HG02973 (cell line): ENCODE results near the gene GABRR2.

Experiments
- ATAC-seq: cut with Tn5 transposase; IDR thresholded peaks from one replicate; pipeline ENCODE4 v1.9.1; 2021; ENCODE audit warnings: moderate library complexity; ENCODE audit not compliant: unreplicated experiment

Gene GABRR2

DNA sequence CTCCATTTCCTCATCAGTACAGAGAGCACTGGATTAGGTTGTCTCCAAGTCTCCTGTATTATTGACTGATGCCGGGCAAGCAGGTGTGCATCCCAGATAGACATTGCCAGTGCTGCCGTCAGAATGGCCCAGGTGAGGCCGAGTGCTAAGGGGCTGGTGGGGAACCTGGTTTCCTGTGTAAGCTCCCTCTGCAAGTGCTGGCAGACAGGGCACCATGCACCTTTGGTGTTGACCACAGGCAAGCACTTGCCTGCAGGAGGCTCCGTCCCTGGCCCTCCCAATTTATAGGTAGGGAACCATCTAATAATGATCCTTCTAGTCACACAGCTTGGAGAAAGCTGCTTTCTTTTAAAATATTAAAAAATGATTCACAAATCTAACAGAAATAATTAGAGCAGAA lies 98.7 kb downstream of the GABRR2 start:
- no peak for ATAC-seq

DNA sequence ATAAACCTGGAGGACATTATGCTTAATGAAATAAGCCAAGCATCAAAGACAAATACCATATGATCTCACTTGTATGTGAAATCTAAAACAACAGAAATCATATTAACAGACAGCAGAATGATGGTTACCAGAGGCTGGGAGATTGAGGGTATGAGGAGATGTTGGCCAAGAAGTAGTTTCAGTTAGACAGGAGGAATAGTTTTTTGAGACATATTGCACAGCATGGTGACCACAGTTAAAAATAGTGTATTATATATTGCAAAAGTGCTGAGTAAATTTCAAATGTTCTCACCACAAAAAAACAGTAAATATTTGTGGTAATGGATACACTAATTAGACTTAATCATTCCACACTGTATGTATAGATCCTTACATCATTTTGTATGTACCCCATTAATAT lies 99.7 kb downstream of the GABRR2 start:
- no peak for ATAC-seq

- no peak for ATAC-seq
Observed at GRCh38 chr6:89214197-89214596, 100.9 kb downstream of the GABRR2 start.

DNA sequence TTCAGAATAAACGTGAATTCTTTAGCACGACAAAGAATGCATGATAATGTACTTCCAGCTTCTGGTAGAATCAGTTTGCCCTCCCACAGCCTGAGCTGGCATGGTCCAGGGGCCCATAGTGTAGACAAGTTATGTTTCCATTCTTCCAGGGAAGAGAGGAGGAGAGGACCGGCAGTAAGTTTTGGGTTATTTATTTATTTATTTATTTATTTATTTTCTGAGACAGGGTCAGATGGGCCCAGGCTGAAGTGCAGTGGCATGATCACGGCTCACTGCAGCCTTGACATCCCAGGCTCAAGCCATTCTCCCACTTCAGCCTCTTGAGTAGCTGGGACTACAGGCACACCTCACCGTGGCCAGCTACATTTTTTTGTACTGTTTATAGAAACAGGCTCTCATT lies 102.6 kb downstream of the GABRR2 start:
- no peak for ATAC-seq

DNA sequence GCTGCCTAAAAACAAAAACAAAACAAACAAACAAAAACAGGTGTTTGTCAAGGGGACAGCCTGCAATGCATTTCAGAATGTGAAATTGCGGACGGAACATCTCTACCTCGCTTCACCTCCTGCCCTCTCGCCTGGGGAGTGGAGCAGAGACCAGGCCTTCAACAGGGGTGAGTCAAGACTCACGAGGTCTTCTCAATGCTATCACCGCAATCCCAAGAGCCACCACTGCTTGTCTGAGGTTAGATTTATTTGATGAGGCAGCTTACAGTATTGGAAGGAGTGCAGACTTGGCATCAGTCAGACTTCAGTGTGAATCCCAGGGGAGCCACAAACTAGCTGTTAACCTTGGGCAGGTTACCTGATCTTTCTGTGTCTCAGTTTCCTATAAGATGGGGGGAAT lies 105.6 kb downstream of the GABRR2 start:
- no peak for ATAC-seq

DNA sequence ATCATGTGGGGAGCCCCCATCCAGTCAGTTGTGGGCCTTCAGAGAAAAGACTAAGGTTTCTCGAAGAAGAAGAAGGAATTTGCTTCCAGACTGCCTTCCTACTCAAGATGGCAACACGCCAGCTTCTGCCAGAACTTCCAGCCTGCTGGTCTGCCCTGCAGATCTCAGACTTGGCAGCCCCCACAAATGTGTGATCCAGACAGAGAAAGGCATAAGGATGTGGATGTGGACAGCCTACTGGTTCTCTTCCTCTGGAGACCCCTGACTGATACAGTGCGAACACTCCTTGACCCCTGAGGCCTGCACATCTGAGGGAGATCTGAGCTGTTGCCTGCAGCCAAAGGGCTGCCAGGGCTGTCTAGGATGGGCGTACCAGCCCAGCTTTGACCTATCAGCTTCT lies 106.5 kb downstream of the GABRR2 start:
- ATAC-seq = no peak
